Retinal pigment epithelial cell (primary cell): ENCODE measurements around the gene BCAS4.

Source experiments
- DNase-seq: peaks from one replicate; pipeline ENCODE4 v3.0.0-alpha.2; 2010; ENCODE audit warnings: low read depth
- H3K4me3 ChIP-seq: 2 replicates; pipeline ENCODE4 v1.5.1; 2011; ENCODE audit warnings: mild to moderate bottlenecking, low read length, control low read depth, moderate library complexity
- CTCF ChIP-seq: conservative IDR thresholded peaks from 2 replicates; pipeline ENCODE4 v1.5.1; 2011; ENCODE audit warnings: low read depth, low read length, control low read depth, inconsistent platforms

Gene BCAS4

DNA sequence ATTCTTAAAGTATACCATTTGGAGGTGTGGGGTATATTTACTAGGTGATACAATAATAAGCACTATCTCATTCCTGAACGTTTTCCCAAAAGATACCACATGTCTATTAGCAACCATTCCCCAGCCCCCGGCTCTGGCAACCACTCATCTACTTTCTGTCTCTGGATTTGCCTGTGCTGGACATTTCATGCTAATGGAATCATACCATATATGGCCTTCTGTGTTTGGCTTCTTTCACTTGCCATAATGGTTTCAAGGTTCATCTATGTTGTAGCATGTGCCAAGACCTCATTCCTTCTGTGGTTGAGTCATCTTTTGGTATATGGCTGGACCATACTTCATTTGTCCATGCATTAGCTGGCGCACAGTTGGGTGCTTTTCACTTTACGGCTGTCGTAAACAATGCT is 39.7 kb downstream of the BCAS4 start:
- no peak overlapping the region for H3K4me3 ChIP-seq
- no peak for DNase-seq
- no peak for TF ChIP-seq CTCF

DNA sequence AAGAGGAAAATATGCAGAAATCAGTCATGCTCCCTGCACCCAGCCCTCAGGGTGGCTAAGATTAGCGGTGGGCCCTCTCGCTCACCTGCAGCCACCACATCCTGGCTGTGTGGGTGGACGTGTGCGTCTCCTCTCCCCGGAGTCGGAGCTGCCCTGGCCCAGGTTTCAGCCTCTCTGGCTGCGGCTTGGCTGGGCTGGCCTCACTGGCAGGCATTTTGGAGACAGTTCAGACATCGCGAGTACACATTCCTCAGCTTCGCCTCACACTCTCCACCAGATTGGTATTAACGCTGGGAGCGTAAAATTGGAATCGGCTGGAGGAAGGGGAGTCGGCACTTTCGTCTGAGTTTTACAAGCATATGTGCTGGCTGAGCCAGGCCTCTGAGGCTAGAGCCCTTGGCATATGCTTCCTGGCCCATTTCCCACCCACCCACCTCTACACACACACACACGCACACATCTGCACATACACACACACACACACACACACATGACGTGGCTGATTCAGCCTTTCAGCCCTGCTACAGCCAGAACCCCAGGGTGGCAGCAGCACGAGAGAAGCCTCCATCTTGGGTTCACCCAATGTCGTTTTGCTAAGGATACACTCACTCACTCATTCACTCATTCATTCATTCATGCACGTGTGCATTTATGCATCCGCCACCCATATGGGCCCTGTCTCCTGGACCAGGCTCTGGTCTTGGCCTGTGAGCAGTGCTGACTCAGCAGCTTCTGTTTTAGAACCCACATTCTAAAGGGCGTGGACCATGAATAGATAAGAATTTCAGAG is 42.9 kb downstream of the BCAS4 start:
- TF ChIP-seq CTCF: no peak
- DNase-seq: peak; percentile 52
- H3K4me3 ChIP-seq: no peak overlapping the region

DNA sequence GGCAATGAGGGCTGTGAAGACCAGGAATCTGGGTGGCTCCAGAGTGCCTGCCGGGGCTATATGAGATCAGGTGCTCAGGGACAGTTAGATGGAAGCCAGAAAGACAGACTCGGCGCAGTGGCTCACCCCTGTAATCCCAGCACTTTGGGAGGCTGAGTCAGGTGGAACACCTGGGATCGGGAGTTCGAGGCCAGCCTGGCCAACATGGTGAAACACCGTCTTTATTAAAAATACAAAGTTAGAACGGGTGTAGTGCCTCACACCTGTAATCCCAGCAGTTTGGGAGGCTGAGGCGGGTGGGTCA is 43.4 kb downstream of the BCAS4 start:
- no peak for TF ChIP-seq CTCF
- DNase-seq: no peak
- H3K4me3 ChIP-seq: no peak overlapping the region

DNA sequence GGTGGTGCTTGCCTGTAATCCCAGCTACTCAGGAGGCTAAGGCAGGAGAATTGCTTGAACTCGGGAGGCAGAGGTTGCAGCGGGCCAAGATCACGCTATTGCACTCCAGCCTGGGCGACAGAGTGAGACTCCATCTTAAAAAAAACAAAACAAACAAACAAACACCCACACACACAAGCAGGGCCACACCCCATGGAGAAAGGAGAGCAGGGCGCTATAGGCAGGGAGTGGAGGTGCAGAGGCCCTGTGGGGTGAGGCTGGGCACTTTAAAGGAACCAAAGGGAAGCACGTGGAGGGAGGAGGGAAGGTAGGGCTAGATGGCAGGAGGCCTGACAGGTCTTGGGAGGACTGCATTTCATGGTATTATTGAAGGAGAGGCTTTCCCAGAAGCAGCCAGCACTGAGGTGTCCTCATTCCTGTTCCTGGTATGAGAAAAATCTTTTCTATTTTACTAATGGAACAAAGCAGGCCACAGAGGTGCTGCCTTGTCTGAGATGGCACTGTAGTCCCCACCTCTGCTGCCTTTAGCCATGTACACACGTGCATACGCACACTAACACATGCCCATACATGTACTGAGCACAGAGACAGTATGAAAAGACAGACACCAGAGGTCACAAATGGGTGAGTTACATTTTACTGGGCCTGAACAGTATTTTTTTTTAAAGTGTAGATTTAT is 44.0 kb downstream of the BCAS4 start:
- no peak for DNase-seq
- no peak overlapping the region for H3K4me3 ChIP-seq
- TF ChIP-seq CTCF: no peak

GRCh38 chr20:50842821-50843220 is 48.0 kb downstream of the BCAS4 start:
- no peak for TF ChIP-seq CTCF
- H3K4me3 ChIP-seq: no peak overlapping the region
- DNase-seq: no peak

- no peak overlapping the region for H3K4me3 ChIP-seq
- DNase-seq: no peak
- TF ChIP-seq CTCF: no peak
Observed at GRCh38 chr20:50843331-50844276, 48.7 kb downstream of the BCAS4 start.
